Amniotic stem cell (primary cell): ENCODE data around the gene ST3GAL3.
"Not testable (repeated sequence)": the region's sequence is repeated elsewhere in the genome, so short reads cannot be mapped to it uniquely, and the experiment has no call there.

Source experiments
- DNase-seq: peaks from one replicate; lab custom pipeline; 2025; lab: John Stamatoyannopoulos, UW

Gene ST3GAL3

DNA sequence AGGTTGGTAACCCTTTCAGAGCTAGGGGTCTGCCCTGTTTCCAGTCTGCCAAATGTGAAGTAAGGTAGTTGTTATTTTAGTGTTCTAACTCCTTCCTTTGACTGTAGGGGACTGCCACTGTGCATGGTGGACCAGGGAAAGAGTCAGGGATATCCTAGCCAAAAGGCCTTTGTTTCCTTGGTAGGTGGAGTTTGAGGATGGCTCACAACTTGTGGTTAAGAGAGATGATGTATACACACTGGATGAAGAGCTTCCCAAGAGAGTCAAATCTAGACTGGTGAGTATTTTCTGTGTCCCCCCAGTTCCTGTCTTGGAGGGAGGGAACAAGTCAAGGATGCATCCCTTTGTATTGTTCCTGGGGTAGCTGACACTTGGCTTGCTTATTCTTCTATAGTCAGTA is 3.5 kb upstream of the ST3GAL3 start:
- no peak for DNase-seq

DNA sequence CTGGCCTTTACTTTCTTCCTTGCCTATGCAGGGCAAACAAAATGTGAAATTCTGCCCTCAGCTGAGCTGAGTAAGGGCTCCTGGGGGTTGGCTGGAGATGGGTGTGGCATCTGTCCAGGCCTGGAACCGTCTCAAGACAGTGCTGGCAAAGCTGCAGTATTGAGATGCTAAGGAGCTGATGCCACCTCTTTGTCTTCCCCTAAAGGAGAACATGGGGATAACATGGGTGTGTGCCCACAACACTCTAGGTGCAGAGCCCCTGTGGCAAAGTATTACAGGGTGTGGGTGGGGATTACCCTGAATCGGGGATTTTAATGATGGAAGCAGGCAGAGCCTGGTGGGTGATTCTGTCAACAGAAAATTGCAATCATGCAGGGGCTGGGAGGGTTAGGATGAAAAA is 2.5 kb upstream of the ST3GAL3 start:
- no peak for DNase-seq

DNA sequence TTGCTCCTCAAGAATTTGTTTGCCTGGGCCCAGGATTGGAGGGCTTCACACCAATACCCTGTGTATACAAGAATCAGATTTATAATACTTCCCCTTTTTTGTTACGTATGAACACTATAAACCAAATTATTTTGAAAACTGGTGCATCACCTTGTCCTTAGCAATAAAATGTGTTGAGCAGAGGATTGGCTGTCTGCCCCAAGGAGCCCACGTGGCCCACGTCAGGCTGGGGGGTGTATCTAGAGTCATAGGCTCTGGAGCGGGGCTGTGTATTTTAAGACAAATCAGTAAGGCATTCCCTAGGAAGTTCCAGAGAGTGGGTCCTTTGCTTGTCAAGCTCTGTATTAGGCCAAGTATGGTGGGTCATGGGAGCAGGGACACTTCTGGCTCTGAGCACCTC is 2.0 kb upstream of the ST3GAL3 start:
- no peak for DNase-seq

DNA sequence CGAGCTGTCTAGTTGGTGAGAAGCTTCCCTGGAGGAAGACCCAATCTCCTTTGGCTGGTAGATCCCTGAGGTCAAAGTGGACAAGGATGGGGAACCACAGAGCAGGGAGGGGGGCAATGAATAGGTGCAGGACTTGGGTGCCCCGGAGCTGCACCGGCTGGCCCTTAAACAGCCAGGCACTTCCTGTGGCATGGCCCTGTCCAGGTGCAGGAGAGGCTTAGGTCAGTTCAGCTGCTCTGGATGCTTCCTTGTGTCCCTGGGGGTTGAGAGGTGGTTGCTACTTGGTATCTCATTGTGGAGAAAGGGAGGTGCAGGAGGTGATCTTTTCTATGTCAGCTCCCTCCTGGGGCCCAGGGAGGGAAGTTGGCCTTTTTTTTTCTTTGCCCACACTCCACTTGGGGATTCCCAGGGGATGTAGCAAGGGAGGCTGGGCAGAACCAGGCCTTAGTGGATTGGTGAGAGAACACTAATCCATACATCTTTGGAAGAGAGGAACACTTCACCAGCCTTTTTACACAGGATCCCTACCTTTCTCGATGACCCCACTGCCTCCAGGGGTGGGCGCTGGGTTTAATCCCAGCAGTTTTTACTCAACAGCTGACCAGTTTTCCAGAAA is 1.2 kb upstream of the ST3GAL3 start:
- no peak for DNase-seq

DNA sequence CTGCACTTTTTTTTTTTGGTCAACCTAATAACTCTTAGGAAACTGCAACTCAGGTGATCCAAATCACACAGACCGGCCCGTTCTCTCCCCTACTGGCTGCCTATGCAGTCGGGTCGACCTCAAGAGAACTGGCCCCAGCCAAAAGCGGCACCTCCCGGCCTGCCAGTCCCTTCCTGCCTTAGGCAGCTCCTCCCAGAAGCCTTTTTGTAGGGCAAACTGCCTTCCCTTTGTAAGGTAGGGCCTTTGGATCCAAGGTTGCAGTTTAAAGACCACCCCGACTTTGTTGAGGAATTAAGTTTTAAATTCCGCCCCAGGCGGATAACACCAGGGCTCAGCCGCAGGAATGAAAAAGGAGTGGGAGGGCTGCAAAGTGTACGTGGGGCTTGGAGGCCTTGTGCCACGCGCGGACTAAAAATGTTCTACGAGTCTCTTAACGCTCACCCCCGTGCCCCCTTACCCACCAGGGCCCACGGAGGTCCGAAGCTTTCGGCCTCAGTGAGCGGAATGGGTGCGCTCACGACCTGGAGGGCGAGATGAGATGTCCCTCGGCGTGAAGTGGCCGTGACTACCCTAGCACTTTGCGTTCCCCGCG is 642 bp upstream of the ST3GAL3 start:
- no peak for DNase-seq

DNA sequence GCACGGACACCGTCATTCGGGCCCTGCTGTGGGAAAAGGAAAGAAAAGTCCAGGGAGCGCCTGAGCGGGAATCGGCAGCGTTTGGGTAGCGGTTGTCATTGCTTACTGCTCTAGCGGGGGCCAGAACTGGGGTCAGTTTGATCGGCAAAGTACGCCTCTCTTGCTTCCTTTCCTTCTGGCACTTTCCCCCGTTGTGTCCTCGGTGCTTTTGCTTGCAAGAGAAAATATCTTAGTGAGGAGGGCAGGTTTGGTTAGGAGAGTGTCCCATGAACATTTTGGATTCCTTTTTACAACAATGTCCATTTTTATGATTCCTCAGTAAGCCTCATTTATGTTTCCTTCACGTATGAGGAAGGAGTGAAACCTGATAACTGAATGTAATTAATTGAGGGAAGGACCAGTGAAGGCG is 670 bp downstream of the ST3GAL3 start:
- no peak for DNase-seq

DNA sequence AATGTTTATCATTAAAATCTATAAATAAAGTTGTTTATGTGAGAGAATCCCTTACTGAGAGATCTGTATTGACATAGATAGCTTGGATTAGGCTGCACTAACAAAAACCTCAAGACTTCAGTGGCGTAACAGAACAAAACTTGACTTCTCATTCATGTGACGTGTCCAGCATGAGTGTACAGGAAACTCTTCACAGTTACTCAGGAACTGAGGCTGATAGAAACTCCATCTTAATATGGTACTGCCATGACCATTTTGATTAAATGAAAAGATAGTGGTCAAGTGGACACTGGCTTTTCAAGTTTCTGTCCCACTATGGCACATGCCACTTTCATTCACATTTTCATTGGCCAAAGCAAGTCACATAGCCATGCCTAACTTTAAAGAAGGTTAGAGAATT is 3.7 kb downstream of the ST3GAL3 start:
- DNase-seq = peak; percentile 63

DNA sequence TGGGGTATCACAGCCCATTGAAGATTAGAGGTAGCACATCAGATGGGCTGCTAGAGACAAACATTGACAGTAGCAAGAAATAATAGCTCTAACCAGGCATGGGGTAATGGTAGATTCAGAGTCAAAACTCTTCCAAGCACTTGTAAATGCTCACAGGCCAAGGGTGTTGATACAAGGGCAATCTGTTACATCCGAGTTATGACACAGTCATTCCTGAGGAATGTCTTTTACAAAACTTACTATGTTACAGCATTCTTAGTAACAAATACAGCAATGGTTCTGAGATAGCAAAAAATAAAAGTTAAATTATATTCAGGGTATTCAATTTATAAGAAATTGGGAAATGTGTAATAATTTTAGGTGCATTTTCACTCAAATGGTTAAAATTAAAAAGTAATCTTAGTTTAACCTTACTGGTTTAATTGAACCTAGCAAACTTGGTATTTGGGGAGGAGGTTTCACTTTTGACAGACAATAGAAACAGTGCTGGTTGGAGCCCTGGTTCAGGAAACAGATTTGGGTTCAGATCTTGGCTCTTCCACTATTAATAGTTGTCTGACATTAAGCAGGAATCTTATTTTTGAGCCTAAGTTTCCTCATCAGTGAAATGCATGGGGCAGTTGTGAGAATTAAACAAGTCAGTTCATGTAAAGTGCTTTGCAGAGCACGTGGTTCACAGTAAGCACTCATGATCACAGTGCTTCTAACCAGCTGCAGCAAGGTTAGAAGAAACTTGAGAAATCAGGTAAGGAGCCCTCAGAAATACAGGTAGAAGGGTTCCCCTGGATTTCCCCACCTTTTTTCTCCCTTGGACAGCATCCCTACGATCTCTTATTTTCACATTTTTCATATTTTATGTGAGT is 4.4 kb downstream of the ST3GAL3 start:
- no peak for DNase-seq

DNA sequence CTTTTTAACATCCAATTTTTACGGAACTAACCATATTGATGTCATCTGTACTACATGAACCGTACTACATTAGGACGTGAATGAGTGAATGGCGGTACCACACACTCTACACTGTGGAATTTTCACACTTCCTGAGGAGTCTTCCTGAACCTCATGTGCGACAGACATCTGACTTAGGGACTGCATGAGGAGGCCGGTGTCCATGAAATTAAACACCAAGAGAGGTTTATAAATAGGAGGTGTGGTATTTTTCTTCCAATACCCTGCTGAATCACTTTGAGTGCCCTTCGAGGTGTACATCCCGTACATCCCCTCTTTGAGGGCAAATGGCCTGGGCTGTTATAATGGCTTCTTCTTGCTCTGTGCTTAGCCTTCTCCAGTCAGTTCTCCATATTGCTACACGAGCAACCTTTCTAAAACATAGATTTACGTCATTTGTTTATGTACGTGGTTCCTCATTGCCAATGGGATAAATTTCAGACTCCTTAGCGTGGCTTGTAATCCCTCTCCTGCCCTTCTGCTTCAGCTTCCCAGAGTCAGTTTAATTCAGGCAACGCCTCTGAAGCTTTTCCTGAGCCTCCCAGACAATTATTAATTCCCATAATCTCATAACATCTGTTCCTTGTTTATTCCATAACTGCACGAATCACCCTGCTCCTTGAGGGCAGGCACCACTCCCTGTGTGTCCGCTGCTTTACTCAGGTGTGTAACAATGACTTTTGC is 9.4 kb downstream of the ST3GAL3 start:
- DNase-seq = no peak

DNA sequence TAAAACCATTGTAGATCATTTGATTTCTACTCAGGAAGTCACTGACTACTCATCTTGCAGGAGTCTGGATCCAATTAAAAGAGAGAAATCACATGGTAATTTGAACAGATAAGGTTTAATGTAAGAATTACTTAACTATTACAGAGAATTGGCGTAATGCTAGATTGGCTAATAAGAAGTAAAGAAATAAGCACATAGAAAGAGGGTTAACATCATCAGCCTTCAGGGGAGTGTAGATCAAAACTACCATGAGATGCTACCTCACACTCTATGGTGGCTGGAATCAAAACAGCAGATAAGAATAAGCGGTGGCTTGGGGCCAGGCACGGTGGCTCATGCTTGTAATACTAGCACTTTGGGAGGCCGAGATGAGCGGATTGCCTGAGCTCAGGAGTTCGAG is 11.7 kb downstream of the ST3GAL3 start:
- no peak for DNase-seq

DNA sequence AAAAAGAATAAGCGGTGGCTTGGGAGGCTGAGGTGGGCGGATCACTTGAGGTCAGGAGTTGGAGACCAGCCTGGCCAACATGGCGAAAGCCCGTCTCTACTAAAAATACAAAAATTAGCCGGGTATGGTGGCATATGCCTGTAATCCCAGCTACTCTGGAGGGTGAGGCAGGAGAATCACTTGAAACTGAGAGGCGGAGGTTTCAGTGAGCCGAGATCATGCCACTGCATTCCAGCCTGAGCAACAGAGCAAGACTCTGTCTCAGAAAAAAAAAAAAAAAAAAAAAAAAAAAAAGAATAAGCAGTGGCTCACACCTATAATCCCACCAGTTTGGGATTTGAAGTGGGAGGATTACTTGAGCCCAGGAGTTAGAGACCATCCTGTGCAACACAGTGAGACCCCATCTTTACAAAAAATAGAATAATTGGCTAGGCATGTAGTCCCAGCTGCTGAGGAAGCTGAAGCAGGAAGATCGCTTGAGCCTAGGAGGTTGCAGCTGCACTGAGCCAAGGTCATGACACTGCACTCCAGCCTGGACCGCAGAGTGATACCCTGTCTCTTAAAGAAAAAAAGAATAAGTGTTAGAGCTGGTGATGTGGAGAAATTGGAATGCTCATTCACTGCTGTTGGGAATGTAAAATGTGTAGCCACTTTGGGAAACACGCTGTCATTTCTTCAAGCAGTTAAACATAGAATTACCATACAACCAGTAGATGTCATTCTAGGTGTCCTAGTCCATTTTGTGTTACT is 12.5 kb downstream of the ST3GAL3 start:
- not testable (repeated sequence) for DNase-seq

DNA sequence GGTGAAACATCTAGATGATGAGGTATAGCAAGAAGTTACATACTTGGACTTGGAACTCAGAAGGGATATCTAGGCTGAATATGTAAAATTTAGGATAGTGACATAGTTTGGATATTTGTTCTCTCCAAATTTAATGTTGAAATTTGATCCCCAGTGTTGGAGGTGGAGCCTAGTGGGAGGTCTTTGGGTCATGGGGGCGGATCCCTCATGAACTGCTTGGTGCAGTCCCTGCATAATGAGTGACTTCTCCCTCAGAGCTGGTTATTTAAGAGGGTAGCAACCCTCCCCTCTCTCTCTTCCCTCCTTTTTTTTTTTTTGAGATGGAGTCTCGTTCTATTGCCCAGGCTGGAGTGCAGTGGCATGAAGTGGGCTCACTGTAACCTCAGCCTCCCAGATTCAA is 15.5 kb downstream of the ST3GAL3 start:
- DNase-seq = no peak

DNA sequence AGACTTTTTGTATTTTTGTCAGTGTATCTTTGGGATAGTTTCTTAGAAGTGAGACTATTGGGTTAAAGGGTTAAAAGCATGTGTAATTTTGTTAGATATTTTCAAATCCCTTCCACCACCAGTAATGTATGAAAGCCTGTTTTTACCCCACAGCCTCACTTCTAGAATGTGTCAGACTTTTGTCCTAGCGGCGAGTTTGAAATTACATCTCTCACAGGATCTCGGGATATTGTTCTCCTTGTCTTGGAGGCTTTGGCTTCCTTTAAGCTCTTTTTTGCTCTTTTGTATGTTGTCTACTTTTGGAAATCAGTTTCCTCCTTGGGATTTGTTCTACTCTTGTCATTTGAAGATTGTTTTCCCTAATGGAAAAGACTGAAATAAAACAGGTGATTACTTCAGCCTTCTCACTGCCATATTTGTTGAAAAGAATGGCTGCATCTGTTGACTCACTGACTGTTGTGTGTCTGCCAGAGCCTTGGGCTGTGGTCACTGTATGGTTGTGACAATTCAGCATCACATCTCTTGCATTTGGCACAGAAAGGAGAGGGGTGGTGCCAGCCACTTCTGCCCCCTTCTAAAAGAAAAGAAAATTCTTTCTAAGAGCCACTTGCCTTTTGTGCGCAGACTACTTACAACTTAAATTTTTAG is 22.6 kb downstream of the ST3GAL3 start:
- no peak for DNase-seq

DNA sequence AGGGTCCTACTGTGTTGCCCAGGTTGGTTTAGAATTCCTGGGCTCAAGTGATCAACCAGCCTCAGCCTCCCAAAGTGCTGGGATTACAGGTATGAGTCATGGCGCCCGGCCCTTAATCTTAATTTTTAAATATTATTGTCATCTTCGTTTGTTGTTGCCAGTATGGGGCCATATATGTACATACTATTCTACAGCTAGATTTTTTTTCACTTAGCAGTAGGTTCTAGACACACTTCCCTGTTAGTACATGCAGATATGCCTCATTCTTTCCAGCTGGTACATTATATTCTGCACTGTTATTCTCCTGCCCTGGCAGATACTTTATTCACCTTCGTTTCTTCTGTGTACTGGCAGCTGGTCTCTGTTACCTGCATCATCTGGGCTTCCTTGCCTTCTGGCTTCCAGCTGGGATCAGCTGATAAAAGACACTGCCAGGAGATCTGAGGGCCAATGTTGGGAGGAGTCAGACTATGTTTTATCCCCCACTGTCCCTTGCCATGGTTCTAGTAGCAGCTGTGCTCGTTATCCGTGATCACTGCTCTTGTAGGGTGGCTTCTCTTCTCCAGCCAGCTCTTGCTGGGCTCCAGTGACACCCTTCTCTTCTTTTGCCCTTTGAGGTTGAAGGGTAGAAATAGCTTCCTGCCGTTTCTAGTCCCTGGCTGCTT is 24.7 kb downstream of the ST3GAL3 start:
- no peak for DNase-seq

DNA sequence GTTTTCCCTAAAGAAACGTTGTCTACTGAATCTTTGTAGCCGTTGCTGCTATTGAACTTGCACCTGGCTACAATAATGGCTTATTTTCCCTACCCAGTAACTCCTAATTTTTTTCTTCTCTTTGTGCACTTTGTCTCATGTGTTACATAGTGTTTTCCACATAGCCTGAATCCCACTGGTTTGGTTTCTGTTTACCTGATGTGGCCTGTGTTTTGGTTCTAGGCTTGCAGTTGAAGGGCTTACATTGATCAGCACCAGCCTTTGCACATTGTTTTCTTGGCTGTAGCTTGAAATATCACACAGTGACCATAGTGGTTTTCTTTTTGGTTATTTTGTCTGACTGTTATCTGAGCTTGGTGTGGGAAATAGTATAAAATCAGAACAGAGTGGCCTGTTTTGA is 29.5 kb downstream of the ST3GAL3 start:
- no peak for DNase-seq

DNA sequence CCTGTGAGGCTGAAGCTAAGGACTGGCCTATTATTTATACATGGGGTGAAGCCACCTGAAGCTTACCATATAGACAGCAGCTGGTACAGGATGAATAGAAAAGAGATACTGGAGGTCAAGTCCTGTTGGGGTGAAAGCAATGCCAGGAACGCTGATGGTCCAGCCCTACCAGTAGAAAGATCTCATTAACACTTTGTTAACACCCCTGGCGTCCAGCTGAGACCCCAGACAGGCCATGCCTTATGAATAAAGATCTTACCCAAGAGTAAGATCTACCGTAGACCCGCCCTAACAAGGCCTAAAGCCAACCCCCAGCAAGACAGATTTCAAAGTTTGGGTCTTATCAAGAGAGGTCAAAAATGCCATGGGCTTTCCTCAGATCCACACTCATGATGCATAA is 34.7 kb downstream of the ST3GAL3 start:
- no peak for DNase-seq

DNA sequence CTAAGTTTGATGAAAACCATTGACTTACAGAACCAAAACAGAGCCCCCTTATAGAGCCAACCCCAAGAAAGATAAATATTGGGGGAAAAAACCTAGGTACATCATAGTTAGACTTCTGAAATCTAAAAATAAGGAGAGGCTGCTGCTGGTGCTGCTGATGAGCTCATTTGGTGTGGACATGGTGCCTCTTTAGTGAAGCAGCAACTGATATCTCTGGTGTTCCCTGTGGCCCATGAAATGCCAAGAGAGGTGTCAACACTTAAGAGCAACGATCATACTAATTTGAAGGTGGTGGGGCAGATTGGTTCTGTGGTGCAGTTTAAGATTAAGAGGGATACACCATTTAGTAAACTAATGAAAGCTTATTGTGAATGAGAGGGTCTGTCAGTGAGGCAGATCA is 35.9 kb downstream of the ST3GAL3 start:
- no peak for DNase-seq

DNA sequence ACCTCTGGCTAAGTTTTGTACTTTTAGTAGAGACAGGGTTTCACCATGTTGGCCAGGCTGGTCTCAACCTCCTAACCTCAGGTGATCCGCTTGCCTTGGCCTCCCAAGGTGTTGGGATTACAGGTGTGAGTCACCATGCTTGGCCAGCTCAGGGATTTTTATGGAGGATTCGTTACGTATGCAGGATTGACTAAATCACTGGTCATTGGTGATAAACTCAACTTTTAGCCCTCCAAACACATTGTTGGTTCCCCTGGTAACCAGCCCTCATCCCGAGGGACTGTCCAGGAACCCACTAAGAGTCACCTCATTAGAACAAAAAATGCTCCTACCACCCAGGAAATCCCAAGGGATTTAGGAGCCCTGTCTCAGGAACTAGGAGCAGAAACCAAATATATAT is 40.4 kb downstream of the ST3GAL3 start:
- no peak for DNase-seq

DNA sequence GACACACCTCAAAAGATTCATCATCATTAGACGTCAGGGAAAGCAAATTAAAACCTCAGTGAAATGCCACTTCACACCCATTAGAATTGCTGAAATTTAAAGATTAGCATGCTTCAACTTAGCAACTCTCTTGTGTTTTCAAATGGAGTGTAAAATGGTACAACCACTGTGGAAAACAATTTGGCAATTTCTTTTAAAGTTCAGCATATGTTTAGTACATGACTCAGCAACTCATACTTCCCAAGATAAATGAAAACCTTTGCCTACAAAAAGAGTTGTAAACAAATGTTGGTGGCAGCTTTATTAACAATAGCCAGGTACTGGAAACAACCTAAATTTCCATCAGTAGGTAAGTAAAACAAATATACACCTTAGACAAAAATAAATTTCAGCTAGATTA is 42.7 kb downstream of the ST3GAL3 start:
- no peak for DNase-seq

DNA sequence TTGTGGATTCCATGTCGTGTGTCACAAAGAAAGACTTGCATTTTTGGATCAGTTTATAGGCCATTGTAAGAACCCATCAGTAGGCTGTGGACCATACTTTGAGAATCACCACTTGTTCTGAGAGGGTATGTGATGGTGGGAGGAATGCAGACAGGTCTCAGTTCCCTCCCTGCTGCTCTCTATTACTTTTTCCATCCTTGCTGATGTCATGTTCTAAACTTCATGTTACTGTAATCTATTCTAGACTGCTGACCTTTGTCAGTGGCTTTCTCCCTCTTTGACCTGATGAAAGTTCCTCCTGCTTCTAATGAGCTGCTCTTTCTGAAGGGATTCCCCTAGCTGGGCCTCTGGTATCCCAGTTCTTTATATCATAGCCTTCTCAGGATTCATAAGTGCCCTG is 46.1 kb downstream of the ST3GAL3 start:
- no peak for DNase-seq

DNA sequence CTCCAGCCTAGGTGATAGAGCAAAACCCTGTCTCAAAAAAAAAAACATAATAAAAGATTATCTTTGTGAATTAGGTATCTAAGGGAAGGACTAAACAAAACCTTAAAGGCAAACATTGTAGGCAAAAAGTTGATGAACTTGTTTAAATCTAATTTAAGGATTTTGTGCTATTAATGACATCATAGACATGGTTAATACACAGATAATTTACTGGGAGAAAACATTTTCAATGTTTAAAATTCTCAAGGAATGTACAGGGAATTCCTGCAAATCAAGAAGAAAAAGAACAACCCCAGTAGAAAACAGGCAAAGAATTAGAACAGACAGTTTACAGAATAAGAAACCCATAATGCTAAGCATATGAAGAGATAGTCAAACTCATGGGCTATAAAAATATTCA is 47.6 kb downstream of the ST3GAL3 start:
- DNase-seq = no peak
